CD14-positive monocyte (primary cell): Measurements from ENCODE around the gene TAX1BP1. TPM values are rescaled to one million over a fixed set of nuclear protein-coding genes. Genes with fewer than 3 reads are reported as not detected.

ENCODE experiments used
- DNase-seq, 3 donors: peaks; one replicate each; pipeline ENCODE4 v3.0.0-alpha.2; 2011 to 2022
- H2AFZ ChIP-seq: 2 replicates; pipeline ENCODE4 v1.6.0; 2012; ENCODE audit warnings: mild to moderate bottlenecking, low read depth, low read length, inconsistent platforms; ENCODE audit not compliant: insufficient read depth, poor library complexity, severe bottlenecking
- H3K27ac ChIP-seq, 2 donors: 1 replicate in 1 of 2; 2 replicates in 1 of 2; pipeline ENCODE4 v1.5.1; 2012 to 2013; ENCODE audit warnings: low read length in 2 of 2, control low read depth in 1 of 2, inconsistent platforms in 1 of 2, low read depth in 1 of 2, mild to moderate bottlenecking in 1 of 2
- H3K27me3 ChIP-seq, 2 donors: one replicate each; pipeline versions ENCODE4 v1.6.0 to v1.6.1; 2011 to 2013; ENCODE audit warnings: low read length in 2 of 2; ENCODE audit not compliant: control insufficient read depth in 2 of 2, insufficient read depth in 2 of 2
- H3K36me3 ChIP-seq, 2 donors: replicated peaks in 1 of 2; 1 replicate in 1 of 2; 2 replicates in 1 of 2; pipeline versions ENCODE4 v1.5.1 to v1.6.1; 2012 to 2013; ENCODE audit warnings: low read length in 2 of 2, control low read depth in 1 of 2, inconsistent platforms in 1 of 2, mild to moderate bottlenecking in 1 of 2; ENCODE audit not compliant: insufficient read depth in 2 of 2, control insufficient read depth in 1 of 2
- H3K4me1 ChIP-seq, 2 donors: 1 replicate in 1 of 2; 2 replicates in 1 of 2; pipeline versions ENCODE4 v1.5.1 to v1.6.1; 2012 to 2013; ENCODE audit warnings: low read length in 2 of 2, control low read depth in 1 of 2, inconsistent platforms in 1 of 2, mild to moderate bottlenecking in 1 of 2, moderate library complexity in 1 of 2; ENCODE audit not compliant: insufficient read depth in 2 of 2, control insufficient read depth in 1 of 2
- H3K4me2 ChIP-seq: replicated peaks from 2 replicates; pipeline ENCODE3; 2012; ENCODE audit warnings: low read length, moderate library complexity, mild to moderate bottlenecking; ENCODE audit not compliant: poor library complexity, severe bottlenecking; ENCODE audit errors: extremely low read depth
- H3K4me3 ChIP-seq, 3 experiments: fragments of 200-600 bp in 1 of 3; sonication (generic) in 1 of 3; replicated peaks in 1 of 3; 1 replicate in 2 of 3; 2 replicates in 1 of 3; pipeline ENCODE4 v1.5.1; 2011 to 2013; ENCODE audit warnings: low read length in 3 of 3, mild to moderate bottlenecking in 3 of 3, control low read depth in 2 of 3, low read depth in 2 of 3, inconsistent platforms in 1 of 3, moderate library complexity in 1 of 3
- H3K79me2 ChIP-seq: 2 replicates; pipeline ENCODE4 v1.6.0; 2012; ENCODE audit warnings: mild to moderate bottlenecking, control low read depth, inconsistent platforms, low read length, moderate library complexity; ENCODE audit not compliant: insufficient read depth
- H3K9ac ChIP-seq: 2 replicates; pipeline ENCODE4 v1.6.0; 2017; ENCODE audit warnings: low read length, mild to moderate bottlenecking; ENCODE audit not compliant: insufficient read depth, poor library complexity, severe bottlenecking
- H3K9me3 ChIP-seq, 2 donors: replicated peaks in 1 of 2; 1 replicate in 1 of 2; 2 replicates in 1 of 2; pipeline versions ENCODE4 v1.5.1 to v1.6.1; 2012 to 2013; ENCODE audit warnings: low read length in 2 of 2, control low read depth in 1 of 2; ENCODE audit not compliant: control insufficient read depth in 1 of 2, insufficient read depth in 1 of 2
- H4K20me1 ChIP-seq: 2 replicates; pipeline ENCODE4 v1.6.0; 2012; ENCODE audit warnings: mild to moderate bottlenecking, low read length, control low read depth, moderate library complexity; ENCODE audit not compliant: insufficient read depth
- H3K27ac Mint-ChIP-seq, 7 donors: one replicate each; pipeline ENCODE4 v1.8.0; 2020; ENCODE audit warnings: mild to moderate bottlenecking in 7 of 7, mixed read lengths in 7 of 7, moderate library complexity in 6 of 7, inconsistent platforms in 2 of 7
- H3K27me3 Mint-ChIP-seq, 3 donors: one replicate each; pipeline ENCODE4 v1.8.0; 2021 to 2022; ENCODE audit warnings: low read depth in 3 of 3, mild to moderate bottlenecking in 3 of 3, mixed read lengths in 3 of 3, moderate library complexity in 3 of 3, inconsistent platforms in 1 of 3
- H3K36me3 Mint-ChIP-seq, 2 donors: one replicate each; pipeline ENCODE4 v1.8.0; 2020; ENCODE audit warnings: mixed read lengths in 2 of 2, inconsistent platforms in 1 of 2, mild to moderate bottlenecking in 1 of 2
- H3K4me1 Mint-ChIP-seq: one replicate; pipeline ENCODE4 v1.8.0; 2020; ENCODE audit warnings: mild to moderate bottlenecking, mixed read lengths
- H3K4me3 Mint-ChIP-seq, 2 donors: one replicate each; pipeline ENCODE4 v1.8.0; 2020; ENCODE audit warnings: mild to moderate bottlenecking in 2 of 2, mixed read lengths in 2 of 2, moderate library complexity in 1 of 2
- H3K9me3 Mint-ChIP-seq, 7 donors: one replicate each; pipeline ENCODE4 v1.8.0; 2020 to 2022; ENCODE audit warnings: mixed read lengths in 7 of 7, mild to moderate bottlenecking in 6 of 7, moderate library complexity in 6 of 7, inconsistent platforms in 2 of 7
- WGBS: methylation state at CpG from one replicate; pipeline ENCODE4 v1.1.5; 2013; ENCODE audit warnings: missing lambda C conversion rate; ENCODE audit not compliant: insufficient coverage; 5-methylcytosine and 5-hydroxymethylcytosine counted together
- intact Hi-C, 2 donors: fragments of 100-400 bp; cut with micrococcal nuclease; formaldehyde crosslinking; loops; one replicate each; pipeline versions ENCODE4 v1.15.0 to v1.15.1; 2023
- polyA plus RNA-seq, 3 donors: library from polyadenylated mRNA; depleted of rRNA in 1 of 3; unstranded in 2 of 3; stranded (reverse) in 1 of 3; fragments of 300-500 nt in 2 of 3; fragments of >200 nt in 1 of 3; fragmentation: Illumina TruSeq in 2 of 3; gene quantifications; 1 replicate in 2 of 3; 2 replicates in 1 of 3; pipeline ENCODE4 v1.2.3, GENCODE V29; 2012 to 2021
- TF ChIP-seq, protein P1 (sequence below): fragments of 200-600 bp; IDR thresholded peaks from one replicate; pipeline ENCODE4 v1.8.0; 2022; ENCODE audit warnings: antibody characterized with exemption, mild to moderate bottlenecking

Gene TAX1BP1
- polyA plus RNA-seq, 3 donors, result 62.6 to 106 (median 85.3) TPM

GRCh38 chr7:27871086-27871485 is 131.1 kb downstream of the TAX1BP1 start:
- H3K27me3 Mint-ChIP-seq, result peaks cover 0 to 3% (median 0%) of the 10 kb centered on the region in 3 donors
- Histone ChIP-seq H4K20me1 (peaks cover 63% of the 10 kb centered on the region), H3K79me2 (no peaks in the 10 kb centered on the region), H3K4me1 (no peaks in the 10 kb centered on the region), H2AFZ (no peak overlapping the region), H3K27me3 (no peaks in the 10 kb centered on the region), H3K9me3 (no peaks in the 10 kb centered on the region), H3K27ac (no peak overlapping the region), H3K4me2 (no peak overlapping the region), H3K9ac (no peak overlapping the region), H3K4me3 (no peak overlapping the region), H3K36me3 (peaks cover 7 to 34% of the 10 kb centered on the region in 2 donors)
- no CpG with 5 or more reads among the region's 3 CpGs for WGBS
- H3K4me1 Mint-ChIP-seq, result no peaks in the 10 kb centered on the region
- no peak overlapping the region for H3K27ac Mint-ChIP-seq
- no peak for DNase-seq
- H3K36me3 Mint-ChIP-seq, result peaks cover 52% of the 10 kb centered on the region in 2 donors
- H3K4me3 Mint-ChIP-seq, result no peak overlapping the region
- H3K9me3 Mint-ChIP-seq, result peaks cover 0 to 2% (median 0%) of the 10 kb centered on the region in 7 donors
- intact Hi-C loops, result no loop called here
- TF ChIP-seq, protein P1, sequence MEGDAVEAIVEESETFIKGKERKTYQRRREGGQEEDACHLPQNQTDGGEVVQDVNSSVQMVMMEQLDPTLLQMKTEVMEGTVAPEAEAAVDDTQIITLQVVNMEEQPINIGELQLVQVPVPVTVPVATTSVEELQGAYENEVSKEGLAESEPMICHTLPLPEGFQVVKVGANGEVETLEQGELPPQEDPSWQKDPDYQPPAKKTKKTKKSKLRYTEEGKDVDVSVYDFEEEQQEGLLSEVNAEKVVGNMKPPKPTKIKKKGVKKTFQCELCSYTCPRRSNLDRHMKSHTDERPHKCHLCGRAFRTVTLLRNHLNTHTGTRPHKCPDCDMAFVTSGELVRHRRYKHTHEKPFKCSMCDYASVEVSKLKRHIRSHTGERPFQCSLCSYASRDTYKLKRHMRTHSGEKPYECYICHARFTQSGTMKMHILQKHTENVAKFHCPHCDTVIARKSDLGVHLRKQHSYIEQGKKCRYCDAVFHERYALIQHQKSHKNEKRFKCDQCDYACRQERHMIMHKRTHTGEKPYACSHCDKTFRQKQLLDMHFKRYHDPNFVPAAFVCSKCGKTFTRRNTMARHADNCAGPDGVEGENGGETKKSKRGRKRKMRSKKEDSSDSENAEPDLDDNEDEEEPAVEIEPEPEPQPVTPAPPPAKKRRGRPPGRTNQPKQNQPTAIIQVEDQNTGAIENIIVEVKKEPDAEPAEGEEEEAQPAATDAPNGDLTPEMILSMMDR, result no peak

GRCh38 chr7:27871866-27872265 is 131.9 kb downstream of the TAX1BP1 start:
- Histone ChIP-seq H4K20me1 (peaks cover 55% of the 10 kb centered on the region), H3K27me3 (no peaks in the 10 kb centered on the region), H3K9me3 (no peaks in the 10 kb centered on the region), H3K27ac (no peak overlapping the region), H3K36me3 (peaks cover under 1 to 26% of the 10 kb centered on the region in 2 donors), H3K4me3 (no peak overlapping the region), H3K4me2 (no peak overlapping the region), H3K79me2 (no peaks in the 10 kb centered on the region), H2AFZ (no peak overlapping the region), H3K4me1 (no peaks in the 10 kb centered on the region), H3K9ac (no peak overlapping the region)
- Mint-ChIP-seq H3K36me3 (peaks cover 46% of the 10 kb centered on the region in 2 donors), H3K27ac (no peak overlapping the region), H3K4me3 (no peak overlapping the region), H3K27me3 (peaks cover 0 to 5% (median 0%) of the 10 kb centered on the region in 3 donors), H3K9me3 (peaks cover 0 to 5% (median 0%) of the 10 kb centered on the region in 7 donors), H3K4me1 (no peaks in the 10 kb centered on the region)
- intact Hi-C loops, result no loop called here
- TF ChIP-seq, protein P1, result no peak
- 100% methylated on average over 2 of the region's 6 CpGs for WGBS
- no peak for DNase-seq
